BLaER1 treated with 17β-estradiol and CSF1 and Interleukin-3, amounts not matched to agents 10 nM and 100 nM (cell line): ENCODE results near the gene TMEM184A.

ENCODE experiments used
- H3K27ac ChIP-seq, 11 experiments: shearing (Covaris generic); formaldehyde crosslinking; 2 replicates each; pipeline ENCODE4 v1.8.1; 2022
- H3K27me3 ChIP-seq, 11 experiments: shearing (Covaris generic); formaldehyde crosslinking; 2 replicates each; pipeline ENCODE4 v1.8.1; 2022
- H3K36me3 ChIP-seq, 11 experiments: shearing (Covaris generic); formaldehyde crosslinking; 2 replicates each; pipeline ENCODE4 v1.8.1; 2022
- H3K4me1 ChIP-seq, 10 experiments: shearing (Covaris generic); formaldehyde crosslinking; 2 replicates each; pipeline ENCODE4 v1.8.1; 2022
- H3K4me2 ChIP-seq, 11 experiments: shearing (Covaris generic); formaldehyde crosslinking; 2 replicates each; pipeline ENCODE4 v1.8.1; 2022
- H3K4me3 ChIP-seq, 10 experiments: shearing (Covaris generic); formaldehyde crosslinking; 2 replicates each; pipeline ENCODE4 v1.8.1; 2022
- H3K9ac ChIP-seq, 11 experiments: shearing (Covaris generic); formaldehyde crosslinking; 2 replicates each; pipeline ENCODE4 v1.8.1; 2022
- H3K9me3 ChIP-seq, 11 experiments: shearing (Covaris generic); formaldehyde crosslinking; replicated peaks in 1 of 11; 2 replicates each; pipeline ENCODE4 v1.8.1; 2022
- H4K20me1 ChIP-seq, 11 experiments: shearing (Covaris generic); formaldehyde crosslinking; 2 replicates each; pipeline ENCODE4 v1.8.1; 2022
- Cebpa-rat ChIP-seq, 11 experiments: shearing (Covaris generic); IDR thresholded peaks; 2 replicates each; pipeline ENCODE4 v1.8.1; 2022

TMEM184A gene

GRCh38 chr7:1579481-1580421, 23.7 kb upstream of the TMEM184A start:
- H3K9me3 ChIP-seq = no peaks in the 10 kb centered on the region; a peak in 1 of 22 replicates
- H3K4me2 ChIP-seq = peak overlapping the region in 10 of 11 experiments; percentile 10 to 72 (median 26); a peak in 12 of 22 replicates
- peak overlapping the region in 1 of 11 experiments; percentile 8; a peak in 1 of 22 replicates for H3K9ac ChIP-seq
- H4K20me1 ChIP-seq = peaks cover 0 to 11% (median 0%) of the 10 kb centered on the region in 11 experiments; a peak in 3 of 22 replicates
- H3K4me1 ChIP-seq = peaks cover 8 to 45% (median 11%) of the 10 kb centered on the region in 10 experiments
- H3K27me3 ChIP-seq = peaks cover 0 to 8% (median 0%) of the 10 kb centered on the region in 11 experiments; a peak in 8 of 22 replicates
- no peak for TF ChIP-seq Cebpa-rat (IDR thresholded peaks at IDR 0.05)
- H3K27ac ChIP-seq = no peak overlapping the region
- H3K36me3 ChIP-seq = peaks cover 0 to 4% (median 0%) of the 10 kb centered on the region in 11 experiments; a peak in 1 of 22 replicates
- H3K4me3 ChIP-seq = no peak overlapping the region

- no peaks in the 10 kb centered on the region; a peak in 1 of 22 replicates for H3K9me3 ChIP-seq
- H3K9ac ChIP-seq = no peak overlapping the region
- no peak overlapping the region for H3K4me3 ChIP-seq
- peak overlapping the region in 4 of 11 experiments; percentile 20 to 72 (median 46); a peak in 3 of 22 replicates for H3K4me2 ChIP-seq
- no peak overlapping the region for H3K27ac ChIP-seq
- peaks cover 0 to 5% (median 0%) of the 10 kb centered on the region in 11 experiments; a peak in 3 of 22 replicates for H4K20me1 ChIP-seq
- no peak for TF ChIP-seq Cebpa-rat (IDR thresholded peaks at IDR 0.05)
- H3K4me1 ChIP-seq = peaks cover 6 to 40% (median 10%) of the 10 kb centered on the region in 10 experiments; a peak in 17 of 20 replicates
- peaks cover 0 to 4% (median 0%) of the 10 kb centered on the region in 11 experiments; a peak in 1 of 22 replicates for H3K36me3 ChIP-seq
- H3K27me3 ChIP-seq = no peaks in the 10 kb centered on the region
Measured at GRCh38 chr7:1578513-1578912, 22.5 kb upstream of the TMEM184A start.

- H3K9me3 ChIP-seq = no peaks in the 10 kb centered on the region
- no peaks in the 10 kb centered on the region for H3K27me3 ChIP-seq
- no peak overlapping the region for H3K27ac ChIP-seq
- peaks cover 22 to 41% (median 27%) of the 10 kb centered on the region in 10 experiments for H3K4me1 ChIP-seq
- no peak for TF ChIP-seq Cebpa-rat (IDR thresholded peaks at IDR 0.05)
- H3K4me2 ChIP-seq = no peak overlapping the region
- peaks cover 0 to 4% (median 0%) of the 10 kb centered on the region in 11 experiments; a peak in 1 of 22 replicates for H3K36me3 ChIP-seq
- no peak overlapping the region for H3K9ac ChIP-seq
- no peak overlapping the region for H3K4me3 ChIP-seq
- H4K20me1 ChIP-seq = peaks cover 0 to 6% (median 0%) of the 10 kb centered on the region in 11 experiments; a peak in 4 of 22 replicates
Measured at GRCh38 chr7:1576521-1577253, 20.7 kb upstream of the TMEM184A start.

- Histone ChIP-seq H3K36me3 (peaks cover 0 to 4% (median 0%) of the 10 kb centered on the region in 11 experiments; a peak in 1 of 22 replicates), H3K4me1 (peaks cover 31 to 44% (median 35%) of the 10 kb centered on the region in 10 experiments), H3K9me3 (no peaks in the 10 kb centered on the region), H3K4me3 (no peak overlapping the region), H3K4me2 (no peak overlapping the region), H4K20me1 (peaks cover 0 to 6% (median 0%) of the 10 kb centered on the region in 11 experiments; a peak in 4 of 22 replicates), H3K27me3 (no peaks in the 10 kb centered on the region), H3K27ac (no peak overlapping the region), H3K9ac (no peak overlapping the region)
- TF ChIP-seq Cebpa-rat (IDR thresholded peaks at IDR 0.05) = no peak
Measured at GRCh38 chr7:1575809-1576208, 19.8 kb upstream of the TMEM184A start.

GRCh38 chr7:1572111-1572822, 16.3 kb upstream of the TMEM184A start:
- Histone ChIP-seq H3K4me2 (peak overlapping the region; percentile 79 to 95 (median 88)), H3K9me3 (no peaks in the 10 kb centered on the region), H3K9ac (no peak overlapping the region), H3K27me3 (no peaks in the 10 kb centered on the region), H3K27ac (peak overlapping the region in 5 of 11 experiments; percentile 39 to 95 (median 92); a peak in 6 of 22 replicates), H3K36me3 (peaks cover 0 to 4% (median 0%) of the 10 kb centered on the region in 11 experiments; a peak in 1 of 22 replicates), H3K4me3 (no peak overlapping the region; a peak in 1 of 20 replicates), H4K20me1 (peaks cover 0 to 6% (median 0%) of the 10 kb centered on the region in 11 experiments; a peak in 2 of 22 replicates), H3K4me1 (peaks cover 48 to 52% (median 51%) of the 10 kb centered on the region in 10 experiments)
- TF ChIP-seq Cebpa-rat (IDR thresholded peaks at IDR 0.05) = no peak

- H3K27ac ChIP-seq = peak within 1 kb of the TSS; percentile 80 to 95 (median 90)
- H3K4me3 ChIP-seq = peak within 1 kb of the TSS; percentile 75 to 90 (median 82)
- H3K4me1 ChIP-seq = peaks cover 67 to 74% (median 70%) of the 10 kb centered on the region in 10 experiments
- no peaks in the 10 kb centered on the region for H3K9me3 ChIP-seq
- peaks cover 0 to 16% (median 0%) of the 10 kb centered on the region in 11 experiments; a peak in 5 of 22 replicates for H4K20me1 ChIP-seq
- no peaks in the 10 kb centered on the region for H3K27me3 ChIP-seq
- H3K36me3 ChIP-seq = peaks cover 0 to 6% (median 0%) of the 10 kb centered on the region in 11 experiments; a peak in 4 of 22 replicates
- TF ChIP-seq Cebpa-rat (IDR thresholded peaks at IDR 0.05) = no peak
- peak within 1 kb of the TSS; percentile 79 to 98 (median 89) for H3K4me2 ChIP-seq
- H3K9ac ChIP-seq = peak within 1 kb of the TSS; percentile 85 to 95 (median 90)
Measured at GRCh38 chr7:1569833-1570632, 14.0 kb upstream of the TMEM184A start, which contains the start of gene PSMG3. TSS of gene PSMG3 (minus strand) at chr7:1570032. CDS start at chr7:1569339, 693 bp downstream.

GRCh38 chr7:1569440-1569832, 13.4 kb upstream of the TMEM184A start:
- Histone ChIP-seq H3K4me2 (peak overlapping the region; percentile 79 to 98 (median 89)), H3K9me3 (no peaks in the 10 kb centered on the region), H3K27ac (peak overlapping the region; percentile 80 to 95 (median 90)), H3K27me3 (no peaks in the 10 kb centered on the region), H3K4me1 (peaks cover 67 to 80% (median 75%) of the 10 kb centered on the region in 10 experiments), H3K9ac (peak overlapping the region; percentile 85 to 95 (median 90)), H3K36me3 (peaks cover 0 to 6% (median 0%) of the 10 kb centered on the region in 11 experiments; a peak in 4 of 22 replicates), H4K20me1 (peaks cover 0 to 16% (median 0%) of the 10 kb centered on the region in 11 experiments; a peak in 5 of 22 replicates), H3K4me3 (peak overlapping the region; percentile 75 to 90 (median 82))
- no peak for TF ChIP-seq Cebpa-rat (IDR thresholded peaks at IDR 0.05)
